Measurements from ENCODE around the gene GSN. TPM values are rescaled to one million over a fixed set of nuclear protein-coding genes. Genes with fewer than 3 reads are reported as not detected.

The GSN gene
- total and polyA plus RNA-seq, 10 of the 15 experiments (the other 5 are each of a cell fraction or from before 2014, with no cell fraction given) = 0.66 to 9.2 (median 6.2) TPM

DNA sequence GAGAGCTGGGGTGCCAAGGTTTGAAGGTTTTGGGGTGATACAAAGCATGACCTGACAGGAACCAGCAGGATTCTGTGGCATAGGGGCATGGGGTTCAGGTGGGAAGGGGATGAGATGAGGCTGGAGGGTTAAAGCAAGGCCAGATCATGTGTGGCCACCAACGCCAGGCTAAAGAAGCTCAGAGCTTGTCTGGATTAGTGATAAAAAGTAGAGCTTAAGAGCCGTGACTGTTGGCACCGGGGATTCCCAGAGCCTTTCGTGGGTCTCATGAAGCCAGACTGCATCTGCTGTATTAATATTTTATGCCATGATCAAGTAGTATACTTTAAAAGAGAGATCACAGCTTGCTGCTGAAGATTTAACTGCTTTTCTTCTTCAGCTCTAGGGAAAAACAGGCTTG, 8.5 kb upstream of the GSN start:
- Histone ChIP-seq H3K4me1 (ENCODE audit: control insufficient read depth, insufficient read depth, low read length) (no peaks in the 10 kb centered on the region), H2AFZ (ENCODE audit: control insufficient read depth, low read depth, low read length) (no peak overlapping the region), H3K4me3 (no peak overlapping the region), H3K9ac (ENCODE audit: control insufficient read depth, insufficient read depth, low read length) (no peak overlapping the region), H3K36me3 (ENCODE audit: control insufficient read depth in 2 of 2, insufficient read depth in 2 of 2, low read length in 1 of 2) (no peaks in the 10 kb centered on the region), H3K9me3 (replicated peaks; ENCODE audit: control insufficient read depth, insufficient read depth, low read length) (no peaks in the 10 kb centered on the region), H4K20me1 (ENCODE audit: control insufficient read depth, insufficient read depth) (no peaks in the 10 kb centered on the region), H3K27me3 (replicated peaks in 1 of 2; ENCODE audit: control insufficient read depth in 2 of 2, insufficient read depth in 2 of 2, low read length in 1 of 2) (no peaks in the 10 kb centered on the region), H3K4me2 (ENCODE audit: control insufficient read depth, insufficient read depth) (no peak overlapping the region), H3K27ac (ENCODE audit: control insufficient read depth, insufficient read depth) (no peak overlapping the region), H3K79me2 (ENCODE audit: control insufficient read depth, insufficient read depth, low read length) (no peaks in the 10 kb centered on the region)
- in situ Hi-C loops (cut with MboI) = no loop called here
- ChIA-PET CTCF (interaction anchor here (0.8 to 4.6 kb wide), 6 partner anchors 9 to 140 kb away, joined by 3 to 19 read pairs (median 3); partner anchors contain the start of gene GSN), SMC1A (ENCODE audit: uncharacterized antibody, unreplicated experiment) (interaction anchor here (1.6 kb wide), 1 partner anchor 10 kb away, joined by 4 read pairs; no protein-coding TSS in a partner anchor), POLR2A (no interaction called here), RAD21 (ENCODE audit: unreplicated experiment) (no interaction called here)
- DNase-seq (ENCODE audit: low read depth, low spot score) (no peak), FAIRE-seq (no peak), ATAC-seq (no peak)
- no TSS peak for BruUV-seq (replicated peaks)
- TF ChIP-seq ZBED1 (IDR thresholded peaks at IDR 0.05; ENCODE audit: borderline replicate concordance) (no peak), SUZ12 (IDR thresholded peaks at IDR 0.05; ENCODE audit: unreplicated experiment) (no peak), BACH1 (IDR thresholded peaks at IDR 0.05; ENCODE audit: borderline replicate concordance) (no peak), BRCA1 (IDR thresholded peaks at IDR 0.05; ENCODE audit: low read depth, low read length) (no peak), PAX8 (IDR thresholded peaks at IDR 0.05) (no peak)
- TF ChIP-seq, protein P1, sequence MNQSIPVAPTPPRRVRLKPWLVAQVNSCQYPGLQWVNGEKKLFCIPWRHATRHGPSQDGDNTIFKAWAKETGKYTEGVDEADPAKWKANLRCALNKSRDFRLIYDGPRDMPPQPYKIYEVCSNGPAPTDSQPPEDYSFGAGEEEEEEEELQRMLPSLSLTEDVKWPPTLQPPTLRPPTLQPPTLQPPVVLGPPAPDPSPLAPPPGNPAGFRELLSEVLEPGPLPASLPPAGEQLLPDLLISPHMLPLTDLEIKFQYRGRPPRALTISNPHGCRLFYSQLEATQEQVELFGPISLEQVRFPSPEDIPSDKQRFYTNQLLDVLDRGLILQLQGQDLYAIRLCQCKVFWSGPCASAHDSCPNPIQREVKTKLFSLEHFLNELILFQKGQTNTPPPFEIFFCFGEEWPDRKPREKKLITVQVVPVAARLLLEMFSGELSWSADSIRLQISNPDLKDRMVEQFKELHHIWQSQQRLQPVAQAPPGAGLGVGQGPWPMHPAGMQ (IDR thresholded peaks at IDR 0.05; ENCODE audit: borderline replicate concordance) = no peak
- TF ChIP-seq, protein P2, sequence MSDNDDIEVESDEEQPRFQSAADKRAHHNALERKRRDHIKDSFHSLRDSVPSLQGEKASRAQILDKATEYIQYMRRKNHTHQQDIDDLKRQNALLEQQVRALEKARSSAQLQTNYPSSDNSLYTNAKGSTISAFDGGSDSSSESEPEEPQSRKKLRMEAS (IDR thresholded peaks at IDR 0.05; ENCODE audit: low read depth, low read length) = no peak
- TF ChIP-seq, protein P3, sequence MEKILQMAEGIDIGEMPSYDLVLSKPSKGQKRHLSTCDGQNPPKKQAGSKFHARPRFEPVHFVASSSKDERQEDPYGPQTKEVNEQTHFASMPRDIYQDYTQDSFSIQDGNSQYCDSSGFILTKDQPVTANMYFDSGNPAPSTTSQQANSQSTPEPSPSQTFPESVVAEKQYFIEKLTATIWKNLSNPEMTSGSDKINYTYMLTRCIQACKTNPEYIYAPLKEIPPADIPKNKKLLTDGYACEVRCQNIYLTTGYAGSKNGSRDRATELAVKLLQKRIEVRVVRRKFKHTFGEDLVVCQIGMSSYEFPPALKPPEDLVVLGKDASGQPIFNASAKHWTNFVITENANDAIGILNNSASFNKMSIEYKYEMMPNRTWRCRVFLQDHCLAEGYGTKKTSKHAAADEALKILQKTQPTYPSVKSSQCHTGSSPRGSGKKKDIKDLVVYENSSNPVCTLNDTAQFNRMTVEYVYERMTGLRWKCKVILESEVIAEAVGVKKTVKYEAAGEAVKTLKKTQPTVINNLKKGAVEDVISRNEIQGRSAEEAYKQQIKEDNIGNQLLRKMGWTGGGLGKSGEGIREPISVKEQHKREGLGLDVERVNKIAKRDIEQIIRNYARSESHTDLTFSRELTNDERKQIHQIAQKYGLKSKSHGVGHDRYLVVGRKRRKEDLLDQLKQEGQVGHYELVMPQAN (conservative IDR thresholded peaks at IDR 0.05) = no peak
- WGBS (ENCODE audit: insufficient coverage, insufficient replicate concordance, low lambda C conversion rate, missing lambda C conversion rate) = 21% methylated on average over 4 of the region's 4 CpGs
- intact Hi-C loops (cut with micrococcal nuclease; ENCODE audit: unreplicated experiment) = no loop called here
